ENCODE data around the gene WHRN. TPM values are rescaled to one million over a fixed set of nuclear protein-coding genes. Genes with fewer than 3 reads are reported as not detected.

Gene WHRN
- total RNA-seq, 2 donors from 2014 or later: 18.2 to 32.6 TPM

DNA sequence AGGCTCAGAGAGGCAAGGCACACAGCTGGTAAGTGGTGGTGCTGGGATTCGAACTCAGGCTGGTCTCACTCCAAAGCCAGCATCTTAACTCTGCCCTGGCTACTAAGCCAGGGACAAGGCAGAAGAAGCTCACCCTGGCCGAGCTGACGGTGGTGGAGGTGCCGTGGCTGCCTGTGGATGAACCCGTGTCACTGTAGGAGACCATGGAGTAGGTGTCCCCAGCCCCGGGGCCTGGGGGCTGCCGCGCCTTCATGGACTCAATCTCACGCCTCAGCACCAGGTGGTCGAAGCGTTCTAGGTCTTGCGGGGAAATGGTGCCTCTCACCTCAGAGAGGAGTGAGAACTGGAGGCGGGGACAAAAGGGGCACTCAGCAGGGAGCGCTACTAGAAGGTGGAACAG is 82.1 kb downstream of the WHRN start:
- H3K9me3 ChIP-seq (ENCODE audit: control insufficient read depth, low read length, poor library complexity, severe bottlenecking): no peaks in the 10 kb centered on the region
- Mint-ChIP-seq H3K4me3 (no peak overlapping the region), H3K4me1 (peaks cover 17% of the 10 kb centered on the region), H3K36me3 (ENCODE audit: low read depth) (peaks cover 2% of the 10 kb centered on the region), H3K27me3 (peaks cover 4% of the 10 kb centered on the region), H3K27ac (no peak overlapping the region)
- DNase-seq (no peak), ATAC-seq (no peak)

DNA sequence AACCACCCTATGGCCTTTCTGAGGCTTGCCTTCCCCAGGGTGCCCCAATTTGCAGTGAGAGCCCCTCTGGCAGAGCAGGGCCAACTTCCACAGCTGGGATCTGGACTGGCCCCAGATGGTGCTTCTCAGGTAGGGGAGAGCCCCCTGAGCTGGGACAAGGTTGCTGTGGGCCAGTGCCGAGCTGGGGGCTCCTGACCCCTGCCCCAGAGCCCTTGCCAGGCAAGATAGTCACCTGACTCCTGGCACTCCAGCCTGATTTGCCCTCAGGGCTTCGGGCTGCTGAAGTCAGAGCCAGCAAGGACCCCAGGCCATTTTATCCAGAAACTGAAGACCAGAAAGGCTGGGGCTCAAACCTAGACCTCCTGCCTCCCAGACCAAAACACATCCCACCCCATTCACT is 84.1 kb downstream of the WHRN start:
- ATAC-seq (no peak), DNase-seq (no peak)
- peaks cover 2% of the 10 kb centered on the region for H3K36me3 Mint-ChIP-seq (ENCODE audit: low read depth)
- no peaks in the 10 kb centered on the region for H3K9me3 ChIP-seq (ENCODE audit: control insufficient read depth, low read length, poor library complexity, severe bottlenecking)
- no peak overlapping the region for H3K4me3 Mint-ChIP-seq
- H3K27me3 Mint-ChIP-seq: peaks cover 4% of the 10 kb centered on the region
- peaks cover 34% of the 10 kb centered on the region for H3K4me1 Mint-ChIP-seq
- no peak overlapping the region for H3K27ac Mint-ChIP-seq

DNA sequence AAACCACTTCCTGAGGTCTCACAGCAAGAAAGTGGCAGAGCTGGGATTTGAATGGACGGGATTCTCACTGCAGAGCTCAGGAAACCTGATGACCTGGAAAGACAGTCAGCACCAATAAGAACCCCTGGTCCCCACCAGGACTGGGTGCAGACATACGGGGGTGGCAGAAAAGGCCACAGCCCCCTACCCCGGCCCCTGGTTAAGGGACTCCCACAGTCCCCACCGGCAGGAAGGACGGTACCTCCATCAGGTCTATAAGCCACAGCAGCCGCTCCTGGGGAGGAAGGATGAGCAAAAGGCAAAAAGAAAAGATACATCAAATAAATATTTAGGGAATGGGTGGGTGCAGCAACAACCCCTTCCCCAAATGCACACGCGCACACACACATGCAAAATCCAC is 85.5 kb downstream of the WHRN start:
- no peak overlapping the region for H3K27ac Mint-ChIP-seq
- peaks cover 36% of the 10 kb centered on the region for H3K4me1 Mint-ChIP-seq
- no peaks in the 10 kb centered on the region for H3K9me3 ChIP-seq (ENCODE audit: control insufficient read depth, low read length, poor library complexity, severe bottlenecking)
- ATAC-seq (no peak), DNase-seq (no peak)
- peaks cover 2% of the 10 kb centered on the region for H3K36me3 Mint-ChIP-seq (ENCODE audit: low read depth)
- H3K4me3 Mint-ChIP-seq: no peak overlapping the region
- peaks cover 3% of the 10 kb centered on the region for H3K27me3 Mint-ChIP-seq

DNA sequence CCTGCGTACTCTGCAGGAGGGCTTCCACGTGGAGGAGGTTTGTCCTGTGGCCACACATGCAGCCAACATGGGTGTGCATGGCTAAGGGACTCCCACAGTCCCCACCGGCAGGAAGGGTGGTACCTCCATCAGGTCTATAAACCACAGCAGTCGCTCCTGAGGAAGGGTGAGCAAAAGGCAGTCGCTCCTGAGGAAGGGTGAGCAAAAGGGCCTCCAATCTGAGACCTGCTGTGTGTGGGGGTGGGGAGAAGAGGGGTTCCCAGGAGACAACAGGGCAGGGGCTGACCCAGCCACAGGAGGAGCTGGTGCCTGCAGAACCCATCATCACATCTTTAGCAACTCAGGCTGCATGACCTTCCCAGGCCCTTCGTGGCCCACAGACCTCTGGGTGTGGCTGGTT is 87.2 kb downstream of the WHRN start:
- no peaks in the 10 kb centered on the region for H3K9me3 ChIP-seq (ENCODE audit: control insufficient read depth, low read length, poor library complexity, severe bottlenecking)
- ATAC-seq: peak; percentile 35
- no peak for DNase-seq
- Mint-ChIP-seq H3K4me1 (peaks cover 36% of the 10 kb centered on the region), H3K36me3 (ENCODE audit: low read depth) (peaks cover 2% of the 10 kb centered on the region), H3K4me3 (peak overlapping the region; percentile 63), H3K27ac (peak overlapping the region; percentile 75), H3K27me3 (no peaks in the 10 kb centered on the region)

DNA sequence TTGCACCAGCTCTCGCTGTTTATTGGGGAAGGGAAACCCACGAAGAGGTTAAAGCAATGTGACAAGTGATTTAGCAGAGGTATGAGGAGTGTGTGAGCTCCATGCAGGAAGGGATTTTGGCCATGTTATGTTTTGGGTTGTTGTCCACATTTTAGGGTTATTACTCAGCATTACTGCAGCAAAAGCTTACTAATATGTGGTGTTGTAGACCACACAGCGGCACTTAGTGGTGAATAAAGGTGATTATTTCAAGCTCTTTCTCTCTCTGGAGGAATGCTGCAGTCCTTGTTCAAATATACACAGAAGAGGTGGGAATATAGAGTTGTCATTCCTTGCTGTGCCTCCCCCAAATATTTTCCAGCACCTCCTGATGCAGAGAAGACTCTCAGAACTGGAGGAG is 87.8 kb downstream of the WHRN start:
- Mint-ChIP-seq H3K36me3 (ENCODE audit: low read depth) (peaks cover 2% of the 10 kb centered on the region), H3K4me3 (peak overlapping the region; percentile 63), H3K27ac (no peak overlapping the region), H3K27me3 (no peaks in the 10 kb centered on the region), H3K4me1 (peaks cover 36% of the 10 kb centered on the region)
- H3K9me3 ChIP-seq (ENCODE audit: control insufficient read depth, low read length, poor library complexity, severe bottlenecking): no peaks in the 10 kb centered on the region
- DNase-seq (no peak), ATAC-seq (no peak)

DNA sequence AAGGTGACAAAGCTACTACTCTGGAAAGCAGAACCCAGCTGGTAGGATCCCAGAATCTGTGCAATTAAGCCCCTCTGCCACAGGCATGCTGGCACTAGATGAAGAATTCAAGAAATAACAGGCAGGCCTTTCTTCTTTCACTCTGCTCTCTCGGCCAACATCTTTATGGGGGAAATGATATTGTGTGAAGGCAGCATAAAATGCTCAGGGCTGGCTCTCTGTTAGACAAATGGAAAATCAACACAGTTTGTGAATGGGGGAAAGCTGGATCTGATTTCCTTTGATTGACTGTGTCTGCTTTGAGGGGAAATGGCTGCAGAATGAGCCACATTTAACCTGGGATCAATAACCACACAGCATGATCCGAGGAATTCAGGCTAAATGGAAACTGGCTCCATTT is 88.4 kb downstream of the WHRN start:
- Mint-ChIP-seq H3K27ac (no peak overlapping the region), H3K4me1 (peaks cover 36% of the 10 kb centered on the region), H3K27me3 (no peaks in the 10 kb centered on the region), H3K4me3 (no peak overlapping the region), H3K36me3 (ENCODE audit: low read depth) (peaks cover 2% of the 10 kb centered on the region)
- H3K9me3 ChIP-seq (ENCODE audit: control insufficient read depth, low read length, poor library complexity, severe bottlenecking): no peaks in the 10 kb centered on the region
- DNase-seq (no peak), ATAC-seq (no peak)

DNA sequence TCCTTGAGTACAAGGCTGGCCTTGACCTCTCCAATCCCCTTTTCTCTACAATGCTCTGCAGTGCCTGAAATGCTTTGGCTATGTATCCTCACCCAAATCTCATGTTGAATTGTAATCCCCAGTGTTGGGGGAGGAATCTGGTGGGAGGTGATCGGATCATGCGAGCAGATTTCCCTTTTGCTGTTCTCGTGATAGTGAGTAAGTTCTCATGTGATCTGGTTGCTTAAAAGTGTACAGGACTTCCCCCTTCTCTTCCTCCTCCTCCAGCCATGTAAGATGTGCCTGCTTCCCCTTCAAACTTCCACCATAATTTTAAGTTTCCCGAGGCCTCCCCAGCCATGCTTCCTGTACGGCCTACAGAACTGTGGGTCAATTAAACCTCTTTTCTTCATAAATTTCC is 89.0 kb downstream of the WHRN start:
- H3K27ac Mint-ChIP-seq: no peak overlapping the region
- H3K36me3 Mint-ChIP-seq (ENCODE audit: low read depth): peaks cover 2% of the 10 kb centered on the region
- H3K4me3 Mint-ChIP-seq: no peak overlapping the region
- no peaks in the 10 kb centered on the region for H3K27me3 Mint-ChIP-seq
- peaks cover 36% of the 10 kb centered on the region for H3K4me1 Mint-ChIP-seq
- no peaks in the 10 kb centered on the region for H3K9me3 ChIP-seq (ENCODE audit: control insufficient read depth, low read length, poor library complexity, severe bottlenecking)
- DNase-seq (no peak), ATAC-seq (no peak)

DNA sequence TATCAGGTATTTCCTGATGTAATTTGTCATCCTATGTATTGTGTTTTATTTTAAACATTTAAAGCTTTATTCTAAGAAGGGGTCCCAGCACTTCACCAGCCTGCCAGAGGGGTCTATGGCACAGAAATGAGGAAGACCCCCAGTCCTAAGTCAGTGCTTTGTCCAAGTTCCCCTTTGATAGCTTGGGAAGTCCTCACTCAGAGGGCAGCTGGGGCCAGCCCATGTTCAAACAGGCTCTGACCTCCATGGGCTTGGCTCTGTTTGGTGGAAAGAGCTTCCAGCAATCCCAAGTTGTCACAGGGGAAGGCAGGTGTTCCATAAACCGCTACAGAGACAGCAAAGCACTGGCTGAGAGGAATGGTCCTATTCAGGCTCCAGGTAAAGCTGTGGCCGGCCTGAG is 90.9 kb downstream of the WHRN start:
- Mint-ChIP-seq H3K27ac (peak overlapping the region; percentile 45), H3K27me3 (peaks cover 6% of the 10 kb centered on the region), H3K4me1 (peaks cover 39% of the 10 kb centered on the region), H3K4me3 (no peak overlapping the region), H3K36me3 (ENCODE audit: low read depth) (peaks cover 2% of the 10 kb centered on the region)
- no peak for DNase-seq
- ATAC-seq: no peak
- H3K9me3 ChIP-seq (ENCODE audit: control insufficient read depth, low read length, poor library complexity, severe bottlenecking): no peaks in the 10 kb centered on the region

DNA sequence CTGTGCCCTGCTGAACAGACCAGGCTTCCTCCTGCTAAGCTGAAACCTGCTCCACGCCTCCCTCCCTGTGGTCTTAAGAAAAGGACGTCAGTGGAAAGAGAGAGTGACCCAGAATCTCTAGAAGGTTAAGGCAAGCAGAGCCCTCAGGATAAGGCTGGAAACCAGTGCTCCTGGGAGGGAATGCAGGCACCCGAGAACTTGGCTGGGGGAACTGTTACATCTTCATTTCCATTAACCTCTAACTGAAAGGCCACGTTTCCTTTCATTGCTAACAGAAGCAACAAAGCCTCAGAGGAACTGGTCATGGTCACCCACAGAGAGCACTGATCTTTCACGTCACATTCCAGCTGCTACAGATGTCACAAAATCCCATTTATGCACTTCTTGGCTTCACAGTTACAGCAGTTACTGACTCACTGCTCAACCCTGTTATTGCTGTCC is 91.4 kb downstream of the WHRN start:
- H3K4me3 Mint-ChIP-seq: no peak overlapping the region
- H3K27ac Mint-ChIP-seq: no peak overlapping the region
- peaks cover 4% of the 10 kb centered on the region for H3K36me3 Mint-ChIP-seq (ENCODE audit: low read depth)
- no peaks in the 10 kb centered on the region for H3K9me3 ChIP-seq (ENCODE audit: control insufficient read depth, low read length, poor library complexity, severe bottlenecking)
- ATAC-seq: no peak
- H3K4me1 Mint-ChIP-seq: peaks cover 38% of the 10 kb centered on the region
- H3K27me3 Mint-ChIP-seq: peaks cover 6% of the 10 kb centered on the region
- DNase-seq: no peak

DNA sequence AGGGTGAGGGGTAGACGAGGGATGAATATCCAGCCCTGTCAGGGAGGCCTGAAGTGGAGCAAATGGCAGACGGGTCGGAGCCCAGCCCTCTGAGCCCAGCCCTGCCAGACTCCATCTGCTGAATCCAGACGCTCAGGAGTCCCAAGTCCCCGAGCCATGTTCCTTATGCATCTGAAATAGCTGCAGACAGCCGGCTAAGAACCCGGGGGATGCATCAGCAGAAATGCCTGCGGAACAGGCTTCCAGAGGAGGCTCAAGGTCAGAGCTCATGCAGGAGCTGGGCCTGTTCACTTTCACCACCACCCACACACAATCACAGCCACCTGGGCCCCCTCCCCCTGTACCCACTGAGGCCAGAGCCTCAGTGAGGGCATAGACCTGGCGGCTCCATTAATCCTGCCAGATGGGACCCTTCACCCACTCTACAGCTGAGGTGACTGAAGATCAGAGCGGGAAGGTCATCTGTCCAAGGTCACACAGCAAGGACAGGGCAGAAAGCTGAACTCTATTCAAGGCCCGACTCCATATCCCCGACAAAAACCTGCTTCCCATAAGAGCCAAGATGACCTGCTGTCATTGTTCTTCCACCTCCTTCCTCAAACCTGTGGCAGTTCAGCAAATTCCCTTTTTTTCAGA is 93.1 kb downstream of the WHRN start:
- Mint-ChIP-seq H3K27me3 (peaks cover 6% of the 10 kb centered on the region), H3K27ac (no peak overlapping the region), H3K36me3 (ENCODE audit: low read depth) (peaks cover 2% of the 10 kb centered on the region), H3K4me1 (peaks cover 23% of the 10 kb centered on the region), H3K4me3 (no peak overlapping the region)
- DNase-seq (no peak), ATAC-seq (no peak)
- no peaks in the 10 kb centered on the region for H3K9me3 ChIP-seq (ENCODE audit: control insufficient read depth, low read length, poor library complexity, severe bottlenecking)

DNA sequence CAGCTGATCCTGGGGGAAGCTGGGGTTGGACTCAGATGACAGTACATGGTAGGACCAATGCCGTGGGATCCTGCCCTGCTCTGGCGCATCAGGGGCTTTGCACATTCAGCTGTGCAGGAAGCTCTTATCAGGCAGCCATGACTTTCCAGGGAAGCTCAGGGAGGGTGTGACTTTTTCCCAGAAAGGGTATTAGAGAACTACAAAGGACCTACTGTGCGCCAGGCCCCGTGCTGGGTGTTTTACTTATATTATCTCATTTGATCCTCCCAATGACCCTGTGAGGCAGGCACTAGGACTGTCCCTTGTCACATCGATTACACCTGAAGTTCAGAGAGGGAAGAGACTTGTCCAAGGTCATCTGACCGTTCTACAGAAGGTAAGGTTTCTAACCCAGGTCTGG is 93.8 kb downstream of the WHRN start:
- peaks cover 6% of the 10 kb centered on the region for H3K27me3 Mint-ChIP-seq
- H3K27ac Mint-ChIP-seq: no peak overlapping the region

DNA sequence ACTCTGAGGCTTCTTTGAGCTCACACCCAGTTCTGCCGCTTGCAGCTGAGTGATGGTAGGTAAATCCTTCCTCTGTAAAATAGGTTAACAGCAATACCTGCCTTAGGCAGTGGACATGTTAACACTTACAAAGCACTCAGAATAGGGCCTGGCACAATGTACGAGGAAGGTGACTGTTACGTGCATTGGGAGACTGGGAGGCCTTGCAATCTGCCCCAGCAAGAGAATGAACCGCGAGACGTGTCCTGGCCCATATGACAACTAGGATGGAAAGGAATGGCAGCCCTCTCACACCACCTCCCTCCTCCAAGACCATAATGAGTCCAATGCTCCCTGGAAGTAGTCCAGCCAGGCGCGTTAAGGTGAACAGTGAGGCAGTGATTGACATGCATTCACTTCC is 94.4 kb downstream of the WHRN start:
- Mint-ChIP-seq H3K4me3 (no peak overlapping the region), H3K27me3 (peaks cover 6% of the 10 kb centered on the region), H3K4me1 (peaks cover 16% of the 10 kb centered on the region), H3K27ac (no peak overlapping the region), H3K36me3 (ENCODE audit: low read depth) (peaks cover 2% of the 10 kb centered on the region)
- DNase-seq (no peak), ATAC-seq (no peak)
- H3K9me3 ChIP-seq (ENCODE audit: control insufficient read depth, low read length, poor library complexity, severe bottlenecking): no peaks in the 10 kb centered on the region

More for the DNA sequence above, 93.8 kb downstream of the WHRN start:
- H3K36me3 Mint-ChIP-seq (ENCODE audit: low read depth): peaks cover 2% of the 10 kb centered on the region
- H3K9me3 ChIP-seq (ENCODE audit: control insufficient read depth, low read length, poor library complexity, severe bottlenecking): no peaks in the 10 kb centered on the region
- H3K4me1 Mint-ChIP-seq: peaks cover 17% of the 10 kb centered on the region
- no peak for DNase-seq
- no peak for ATAC-seq
- no peak overlapping the region for H3K4me3 Mint-ChIP-seq

DNA sequence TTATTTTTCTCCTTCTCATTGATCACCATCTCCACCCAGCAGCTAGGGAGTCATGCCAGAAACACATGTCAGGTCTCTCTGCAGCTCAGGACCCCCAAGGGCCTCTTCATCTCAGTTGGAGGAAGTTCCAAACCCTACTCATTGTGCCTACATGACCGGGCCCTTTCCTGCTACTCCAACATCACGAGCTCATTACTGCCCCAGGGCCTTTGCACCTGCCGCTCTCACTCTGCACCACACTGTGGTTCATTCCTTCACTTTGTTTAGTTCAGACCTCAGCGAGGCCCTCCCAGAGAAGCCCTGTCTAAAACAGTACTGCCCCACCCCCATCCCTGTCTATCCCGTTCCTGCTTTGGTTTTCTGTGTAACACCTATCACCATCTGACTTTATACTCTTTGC is 95.4 kb downstream of the WHRN start:
- peaks cover 19% of the 10 kb centered on the region for H3K4me1 Mint-ChIP-seq
- H3K36me3 Mint-ChIP-seq (ENCODE audit: low read depth): peaks cover 2% of the 10 kb centered on the region
- H3K9me3 ChIP-seq (ENCODE audit: control insufficient read depth, low read length, poor library complexity, severe bottlenecking): no peaks in the 10 kb centered on the region
- H3K27me3 Mint-ChIP-seq: peaks cover 6% of the 10 kb centered on the region
- H3K27ac Mint-ChIP-seq: no peak overlapping the region
- DNase-seq: no peak
- no peak for ATAC-seq
- H3K4me3 Mint-ChIP-seq: peak overlapping the region; percentile 28

DNA sequence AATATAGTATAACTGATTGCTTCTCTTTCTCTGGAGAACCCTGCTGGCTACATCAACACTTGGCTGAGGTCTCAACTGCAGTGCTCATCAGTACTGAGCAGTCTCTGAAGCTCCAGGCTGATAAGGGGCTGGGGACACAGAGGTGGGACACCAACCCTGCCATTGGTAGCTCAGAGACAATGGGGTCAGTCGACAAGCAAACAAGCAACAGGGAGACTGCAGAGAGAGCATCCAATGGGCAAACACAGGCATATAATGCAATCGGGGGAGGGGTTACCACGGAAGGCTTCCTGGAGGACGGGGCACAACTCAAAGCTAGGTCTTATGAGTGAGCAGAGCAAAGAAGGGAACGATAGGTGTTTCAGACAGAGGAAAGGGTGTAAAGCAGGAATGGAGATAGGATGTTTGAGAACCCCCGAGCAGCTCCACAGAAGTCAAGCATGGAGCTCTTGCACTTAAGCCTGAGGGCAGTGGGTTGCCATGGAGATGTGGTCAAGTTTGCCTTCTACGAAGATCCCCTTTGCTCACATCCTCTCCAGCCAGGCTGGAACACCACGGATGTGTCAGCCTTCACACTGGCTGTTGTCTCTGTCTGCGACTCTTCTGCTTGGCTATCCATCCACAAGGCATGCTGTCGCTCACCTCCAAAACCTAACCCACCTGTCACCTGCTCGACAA is 96.0 kb downstream of the WHRN start:
- no peak for DNase-seq
- Mint-ChIP-seq H3K4me3 (peak overlapping the region; percentile 28), H3K27ac (no peak overlapping the region), H3K36me3 (ENCODE audit: low read depth) (peaks cover 2% of the 10 kb centered on the region), H3K27me3 (peaks cover 6% of the 10 kb centered on the region), H3K4me1 (peaks cover 19% of the 10 kb centered on the region)
- ATAC-seq: no peak
- H3K9me3 ChIP-seq (ENCODE audit: control insufficient read depth, low read length, poor library complexity, severe bottlenecking): no peaks in the 10 kb centered on the region

Data from T-helper 17 cell (primary cell).